ENCODE measurements around the gene DSCAM. TPM values are rescaled to one million over a fixed set of nuclear protein-coding genes. Genes with fewer than 3 reads are reported as not detected.

The DSCAM gene
- total RNA-seq, 4 donors from 2014 or later, result 0.17 TPM; not detected in 3

GRCh38 chr21:40858517-40858916, 11.6 kb upstream of the DSCAM start:
- no peak for TF ChIP-seq CTCF (IDR thresholded peaks at IDR 0.05; ENCODE audit: low read depth)

GRCh38 chr21:40853956-40854688, 7.2 kb upstream of the DSCAM start:
- no peak for TF ChIP-seq CTCF (IDR thresholded peaks at IDR 0.05; ENCODE audit: low read depth)

GRCh38 chr21:40852563-40852962, 5.6 kb upstream of the DSCAM start:
- TF ChIP-seq CTCF (IDR thresholded peaks at IDR 0.05; ENCODE audit: low read depth), result no peak

- no peak for TF ChIP-seq CTCF (IDR thresholded peaks at IDR 0.05; ENCODE audit: low read depth)
Measured at GRCh38 chr21:40851749-40852148, 4.8 kb upstream of the DSCAM start.

- TF ChIP-seq CTCF (IDR thresholded peaks at IDR 0.05; ENCODE audit: low read depth), result no peak
Measured at GRCh38 chr21:40850071-40850470, 3.1 kb upstream of the DSCAM start.

GRCh38 chr21:40847951-40848350, 993 bp upstream of the DSCAM start:
- TF ChIP-seq CTCF (IDR thresholded peaks at IDR 0.05; ENCODE audit: low read depth), result no peak

GRCh38 chr21:40846103-40846502, 855 bp downstream of the DSCAM start:
- no peak for TF ChIP-seq CTCF (IDR thresholded peaks at IDR 0.05; ENCODE audit: low read depth)
